ENCODE measurements around the gene SLC50A1.

SLC50A1 gene

DNA sequence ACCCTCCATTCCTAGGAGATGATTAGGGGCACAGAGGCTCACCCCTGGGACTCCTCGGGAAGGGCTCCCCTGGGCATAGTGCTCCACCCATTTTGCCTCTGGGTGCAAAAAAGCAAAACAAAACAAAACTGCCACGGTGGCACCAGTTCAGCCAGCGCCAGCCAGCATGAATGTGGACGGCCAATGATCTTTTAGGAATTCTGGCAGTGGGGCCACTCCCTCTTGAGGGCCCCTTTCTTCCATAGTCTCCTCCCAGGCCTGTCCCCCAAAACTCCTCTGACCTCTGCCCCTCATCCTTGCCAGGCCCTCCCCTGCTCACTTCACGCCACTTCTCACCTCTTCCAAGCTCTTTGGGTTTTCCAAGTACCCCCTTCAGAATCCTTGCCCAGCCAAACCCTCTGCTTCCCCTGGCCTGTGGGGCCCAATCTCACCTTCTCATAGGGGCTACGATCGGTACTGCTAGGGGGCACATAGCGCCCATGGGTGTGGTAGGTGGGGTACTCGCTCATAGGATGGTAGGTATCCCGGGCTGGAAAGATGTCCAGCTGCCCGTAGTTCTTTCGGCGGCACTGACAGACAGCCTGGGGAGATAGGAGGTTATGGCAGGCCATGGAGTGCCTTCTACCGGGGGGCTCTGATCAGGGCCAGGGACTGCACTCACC, 51.3 kb downstream of the SLC50A1 start:
- DNase-seq = no peak

DNA sequence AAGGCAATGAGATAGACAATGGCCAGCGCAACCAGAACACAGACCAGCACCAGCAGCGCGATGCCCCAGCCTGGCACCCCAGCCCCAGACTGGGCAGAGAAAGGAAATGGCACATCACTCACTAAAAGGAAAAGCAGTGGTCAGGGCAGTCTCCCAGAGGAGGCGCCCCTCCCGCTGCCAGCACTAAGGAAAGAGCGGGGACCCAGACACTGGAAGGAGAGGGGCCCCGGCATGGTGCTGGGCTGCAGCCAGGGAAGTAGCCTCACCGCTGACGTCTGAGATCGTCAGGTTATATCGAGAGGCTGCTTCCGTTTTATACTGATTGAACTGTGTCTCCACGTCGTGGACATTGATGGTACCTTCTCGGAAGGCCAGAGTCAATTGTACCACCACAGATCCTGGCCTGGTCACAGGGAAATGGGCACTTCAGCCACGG, 51.8 kb downstream of the SLC50A1 start:
- DNase-seq = no peak

DNA sequence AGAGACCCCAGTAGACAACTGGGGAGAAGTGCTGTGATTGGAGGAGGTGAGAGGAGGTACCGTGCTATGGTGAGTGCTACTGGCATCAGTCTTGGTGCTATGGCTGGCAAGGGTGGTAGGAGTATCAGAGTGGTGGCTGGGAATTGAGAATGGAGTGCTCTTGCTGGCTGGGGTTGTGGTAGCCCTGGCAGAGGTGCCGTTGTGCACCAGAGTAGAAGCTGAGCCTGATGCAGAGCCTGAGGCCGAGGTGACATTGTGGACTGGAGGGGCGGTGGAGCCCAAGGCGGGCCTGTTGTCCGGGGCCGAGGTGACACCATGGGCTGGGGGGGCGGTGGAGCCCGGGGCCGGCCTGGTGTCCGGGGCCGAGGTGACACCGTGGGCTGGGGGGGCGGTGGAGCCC, 52.6 kb downstream of the SLC50A1 start:
- no peak for DNase-seq
